Activated T-cell treated with anti-CD3 and anti-CD28 coated beads, Interleukin-2, amount 50 U/mL, for 24 hours (primary cell): ENCODE measurements around the gene ERFL.

Source experiments
- DNase-seq: peaks from one replicate; pipeline ENCODE4 v3.0.0-alpha.2; 2020
- H3K27ac Mint-ChIP-seq: 2 replicates; pipeline ENCODE4 v1.8.0; 2020; ENCODE audit warnings: mild to moderate bottlenecking, mixed read lengths
- H3K27me3 Mint-ChIP-seq: 2 replicates; pipeline ENCODE4 v1.8.0; 2020; ENCODE audit warnings: mixed read lengths
- H3K36me3 Mint-ChIP-seq: 2 replicates; pipeline ENCODE4 v1.8.0; 2020; ENCODE audit warnings: low read depth, mixed read lengths
- H3K4me1 Mint-ChIP-seq: 2 replicates; pipeline ENCODE4 v1.8.0; 2020; ENCODE audit warnings: low read depth, mixed read lengths
- H3K4me3 Mint-ChIP-seq: 2 replicates; pipeline ENCODE4 v1.8.0; 2020; ENCODE audit warnings: mild to moderate bottlenecking, moderate library complexity, mixed read lengths
- H3K9me3 Mint-ChIP-seq: 2 replicates; pipeline ENCODE4 v1.8.0; 2020; ENCODE audit warnings: mixed read lengths

ERFL gene

DNA sequence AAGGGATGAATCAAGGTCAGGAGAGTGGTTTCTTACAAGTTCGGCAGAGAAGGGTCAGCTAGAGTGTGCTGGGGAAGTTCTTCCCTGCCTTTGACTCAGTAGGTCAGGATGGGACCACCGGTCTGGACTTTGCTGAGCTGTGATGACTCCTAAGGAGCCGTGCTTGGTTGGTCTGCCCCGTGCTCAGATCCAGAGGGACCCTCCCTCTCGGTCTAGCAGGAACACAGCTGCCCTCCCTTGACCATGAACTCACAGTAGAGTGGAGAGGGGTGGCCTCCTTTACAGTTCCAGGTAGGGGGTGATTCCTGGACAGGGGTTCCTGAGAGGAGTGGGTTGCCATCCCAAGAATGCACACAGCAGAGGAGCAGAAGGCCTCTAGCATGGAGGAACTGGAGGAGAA, 63.9 kb downstream of the ERFL start:
- Mint-ChIP-seq H3K9me3 (no peaks in the 10 kb centered on the region), H3K36me3 (peaks cover 96% of the 10 kb centered on the region), H3K27ac (peak overlapping the region; percentile 100), H3K4me1 (peaks cover 78% of the 10 kb centered on the region), H3K27me3 (no peaks in the 10 kb centered on the region), H3K4me3 (peak overlapping the region; percentile 86)
- no peak for DNase-seq

DNA sequence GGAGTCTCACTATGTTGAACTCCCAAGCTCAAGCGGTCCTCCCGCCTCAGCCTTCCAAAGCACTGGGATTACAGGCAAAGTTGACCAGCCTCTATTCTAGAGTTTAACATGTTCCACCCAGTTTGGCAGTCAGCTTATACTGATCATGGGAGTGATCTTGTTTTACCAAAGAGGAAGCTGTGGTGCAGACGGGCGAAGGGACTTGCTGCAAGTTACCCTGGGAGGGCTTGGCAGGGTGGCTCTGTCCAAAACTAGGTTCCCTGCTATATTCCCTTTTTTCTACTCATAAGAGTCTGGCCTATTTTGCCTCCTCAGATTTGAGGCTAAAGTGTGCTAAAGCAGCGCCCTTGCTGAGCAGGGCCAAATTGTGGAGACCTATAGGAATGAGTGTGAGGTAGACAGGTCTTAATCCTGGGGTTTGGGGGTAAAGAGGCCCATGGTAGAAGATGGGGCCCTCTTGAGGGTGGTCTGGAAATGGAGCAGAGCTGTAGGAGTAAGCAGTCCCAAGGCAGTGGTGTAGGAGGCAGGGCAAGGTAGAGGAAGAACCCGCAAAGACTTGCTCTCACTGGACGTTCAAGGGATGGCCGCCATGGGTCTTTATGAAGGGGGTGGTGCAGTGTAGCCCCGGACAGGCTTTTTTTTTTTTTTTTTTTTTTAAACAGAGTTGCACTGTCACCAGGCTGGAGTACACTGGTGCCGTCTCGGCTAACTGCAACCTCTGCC, 64.9 kb downstream of the ERFL start:
- no peaks in the 10 kb centered on the region for H3K9me3 Mint-ChIP-seq
- H3K36me3 Mint-ChIP-seq = peaks cover 86% of the 10 kb centered on the region
- peak overlapping the region; percentile 86 for H3K4me3 Mint-ChIP-seq
- DNase-seq = peak; percentile 31
- H3K27me3 Mint-ChIP-seq = no peaks in the 10 kb centered on the region
- peak overlapping the region; percentile 100 for H3K27ac Mint-ChIP-seq
- H3K4me1 Mint-ChIP-seq = peaks cover 73% of the 10 kb centered on the region

DNA sequence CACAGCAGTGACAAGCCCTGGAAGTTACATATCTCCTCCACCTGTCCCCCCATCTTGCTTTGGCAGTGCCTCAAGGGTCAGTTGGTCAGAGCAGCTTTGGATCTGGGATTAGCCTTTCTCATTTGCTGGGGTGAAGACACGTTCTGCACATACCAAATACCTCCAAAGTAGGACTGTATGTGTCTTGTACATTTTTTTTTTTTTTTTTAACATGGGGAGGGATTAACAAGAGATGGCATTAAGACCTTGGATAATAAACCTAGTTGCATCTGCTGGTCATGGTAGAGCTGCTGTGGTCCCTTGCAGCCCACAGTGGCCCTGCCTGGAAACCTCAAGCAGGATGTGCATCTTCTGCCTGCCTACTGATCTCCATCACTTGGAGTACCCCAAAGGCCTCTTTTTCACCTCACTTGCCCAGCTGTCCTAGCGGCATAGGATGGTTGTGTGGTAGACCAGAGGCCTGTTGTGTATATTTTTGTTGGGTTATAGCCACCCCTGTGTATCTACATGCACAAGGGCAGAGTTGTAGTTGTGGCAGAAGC, 65.7 kb downstream of the ERFL start:
- H3K36me3 Mint-ChIP-seq = peaks cover 77% of the 10 kb centered on the region
- H3K4me1 Mint-ChIP-seq = peaks cover 67% of the 10 kb centered on the region
- peak; percentile 32 for DNase-seq
- no peaks in the 10 kb centered on the region for H3K9me3 Mint-ChIP-seq
- peak overlapping the region; percentile 100 for H3K27ac Mint-ChIP-seq
- H3K4me3 Mint-ChIP-seq = peak overlapping the region; percentile 86
- H3K27me3 Mint-ChIP-seq = no peaks in the 10 kb centered on the region

DNA sequence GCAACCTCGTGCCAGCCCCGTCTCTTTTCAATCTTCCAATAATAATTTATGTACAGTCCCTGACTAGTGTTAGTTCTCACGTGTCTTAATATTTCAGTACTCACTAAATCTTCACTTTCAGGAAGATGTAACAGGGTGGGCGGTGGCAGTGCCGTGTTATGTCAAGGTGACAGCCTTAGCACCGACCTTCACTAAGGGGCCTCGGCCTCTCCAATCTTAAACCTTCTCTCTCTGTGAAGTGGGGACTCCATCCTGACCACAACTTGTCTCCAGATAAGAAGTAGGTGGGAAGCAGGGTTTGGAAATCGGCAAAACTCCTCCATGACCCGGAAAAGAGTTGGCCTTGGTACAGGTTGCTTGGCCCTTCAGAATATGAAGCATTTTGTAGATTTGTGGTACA, 66.4 kb downstream of the ERFL start:
- peak overlapping the region; percentile 86 for H3K4me3 Mint-ChIP-seq
- H3K36me3 Mint-ChIP-seq = peaks cover 70% of the 10 kb centered on the region

DNA sequence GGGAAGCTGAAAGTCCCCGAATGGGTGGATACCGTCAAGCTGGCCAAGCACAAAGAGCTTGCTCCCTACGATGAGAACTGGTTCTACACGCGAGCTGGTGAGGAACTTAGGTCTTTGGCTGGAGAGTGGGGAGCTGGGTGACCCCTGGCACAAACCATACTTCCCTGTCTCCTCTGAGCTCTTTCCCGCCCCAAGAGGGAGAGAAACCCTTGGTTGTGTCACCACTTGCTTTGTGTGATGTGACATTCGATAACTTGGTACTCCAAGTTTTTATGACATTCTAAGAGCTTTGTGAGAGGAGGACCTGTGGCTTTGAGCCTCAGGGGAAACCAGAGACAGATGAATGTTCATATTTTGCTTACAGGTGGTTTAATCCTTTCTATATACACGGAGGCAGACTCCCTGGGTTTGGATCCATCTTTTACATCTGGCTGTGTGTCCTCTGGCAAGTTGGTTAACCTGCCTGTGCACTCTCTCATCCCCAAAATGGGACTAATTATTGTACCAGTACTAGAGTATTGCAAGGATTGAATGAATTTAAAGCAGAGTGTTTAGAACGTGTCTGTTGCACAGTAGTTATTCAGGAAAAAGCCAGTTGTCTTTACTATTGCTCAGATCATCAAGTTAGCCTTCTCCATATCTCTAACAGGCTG, 67.0 kb downstream of the ERFL start:
- peaks cover 57% of the 10 kb centered on the region for H3K4me1 Mint-ChIP-seq
- peak overlapping the region; percentile 86 for H3K4me3 Mint-ChIP-seq
- H3K27me3 Mint-ChIP-seq = no peaks in the 10 kb centered on the region
- H3K36me3 Mint-ChIP-seq = peaks cover 64% of the 10 kb centered on the region
- no peaks in the 10 kb centered on the region for H3K9me3 Mint-ChIP-seq
- H3K27ac Mint-ChIP-seq = peak overlapping the region; percentile 100
- DNase-seq = no peak

More for the DNA sequence above, 66.4 kb downstream of the ERFL start:
- Mint-ChIP-seq H3K9me3 (no peaks in the 10 kb centered on the region), H3K4me1 (peaks cover 62% of the 10 kb centered on the region), H3K27ac (peak overlapping the region; percentile 100), H3K27me3 (no peaks in the 10 kb centered on the region)
- DNase-seq = peak; percentile 34

DNA sequence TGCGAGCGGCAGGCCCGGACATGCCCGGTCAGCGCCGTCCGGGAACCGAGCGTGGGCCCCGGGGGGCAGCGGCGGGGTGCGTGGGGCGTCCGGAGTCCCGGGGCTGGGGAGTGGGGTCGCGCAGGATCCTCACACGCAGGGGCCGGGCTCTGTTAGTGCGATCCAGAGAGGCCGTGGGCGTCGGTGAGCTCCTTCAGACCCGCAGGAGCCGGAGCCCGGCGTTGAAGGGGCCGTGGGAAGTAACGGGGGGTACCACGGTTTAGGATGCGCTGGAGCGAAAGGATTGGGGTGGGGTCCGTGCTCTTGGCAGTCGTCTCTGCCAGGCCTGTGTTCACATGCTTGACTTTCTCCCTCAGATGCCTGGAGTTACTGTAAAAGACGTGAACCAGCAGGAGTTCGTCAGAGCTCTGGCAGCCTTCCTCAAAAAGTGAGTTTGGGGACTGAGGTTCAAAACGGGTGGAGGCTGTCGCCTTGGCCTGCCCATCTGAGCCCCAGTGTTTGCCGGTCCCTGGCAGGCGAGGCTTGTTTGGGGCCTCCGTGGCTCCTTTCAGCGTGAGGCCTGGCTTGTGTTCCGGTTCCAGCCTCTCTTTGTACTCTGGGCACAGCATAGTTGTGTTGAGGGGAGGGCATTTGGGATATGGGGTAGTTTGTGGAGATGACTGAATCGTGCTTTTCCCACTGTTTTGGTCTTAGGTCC, 67.7 kb downstream of the ERFL start:
- no peaks in the 10 kb centered on the region for H3K27me3 Mint-ChIP-seq
- peak overlapping the region; percentile 100 for H3K27ac Mint-ChIP-seq
- peak overlapping the region; percentile 86 for H3K4me3 Mint-ChIP-seq
- H3K36me3 Mint-ChIP-seq = peaks cover 57% of the 10 kb centered on the region
- H3K4me1 Mint-ChIP-seq = peaks cover 54% of the 10 kb centered on the region
- no peak for DNase-seq
- no peaks in the 10 kb centered on the region for H3K9me3 Mint-ChIP-seq

DNA sequence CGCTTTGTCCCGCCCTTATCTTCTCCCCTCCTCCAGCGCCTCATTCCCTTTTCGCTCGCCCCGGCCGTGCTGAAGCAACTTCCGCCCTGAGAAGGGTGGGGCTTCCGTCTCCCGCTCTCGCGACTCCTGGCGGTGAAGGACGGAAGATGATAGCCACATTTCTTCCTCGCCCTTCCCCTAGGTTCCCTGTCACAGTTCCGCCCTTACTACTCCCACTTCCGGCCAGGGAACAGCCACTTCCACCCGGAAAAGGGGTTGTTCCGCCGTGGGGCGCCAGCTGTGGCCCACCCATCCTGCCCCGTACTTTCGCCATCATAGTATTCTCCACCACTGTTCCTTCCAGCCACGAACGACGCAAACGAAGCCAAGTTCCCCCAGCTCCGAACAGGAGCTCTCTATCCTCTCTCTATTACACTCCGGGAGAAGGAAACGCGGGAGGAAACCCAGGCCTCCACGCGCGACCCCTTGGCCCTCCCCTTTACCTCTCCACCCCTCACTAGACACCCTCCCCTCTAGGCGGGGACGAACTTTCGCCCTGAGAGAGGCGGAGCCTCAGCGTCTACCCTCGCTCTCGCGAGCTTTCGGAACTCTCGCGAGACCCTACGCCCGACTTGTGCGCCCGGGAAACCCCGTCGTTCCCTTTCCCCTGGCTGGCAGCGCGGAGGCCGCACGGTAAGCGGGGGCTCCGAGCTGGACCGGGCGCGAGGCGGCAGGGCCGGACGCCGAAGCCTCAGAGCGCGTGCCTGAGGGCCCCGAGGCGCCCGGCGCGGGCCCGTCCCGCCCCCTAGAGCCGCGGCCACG, 68.4 kb downstream of the ERFL start, which contains the start of gene RPS19:
RPS19 (plus strand) TSS at position 638 of the 801 bp plus-strand sequence. CDS start 520 bp downstream, outside the sequence.
- H3K4me1 Mint-ChIP-seq = peaks cover 46% of the 10 kb centered on the region

DNA sequence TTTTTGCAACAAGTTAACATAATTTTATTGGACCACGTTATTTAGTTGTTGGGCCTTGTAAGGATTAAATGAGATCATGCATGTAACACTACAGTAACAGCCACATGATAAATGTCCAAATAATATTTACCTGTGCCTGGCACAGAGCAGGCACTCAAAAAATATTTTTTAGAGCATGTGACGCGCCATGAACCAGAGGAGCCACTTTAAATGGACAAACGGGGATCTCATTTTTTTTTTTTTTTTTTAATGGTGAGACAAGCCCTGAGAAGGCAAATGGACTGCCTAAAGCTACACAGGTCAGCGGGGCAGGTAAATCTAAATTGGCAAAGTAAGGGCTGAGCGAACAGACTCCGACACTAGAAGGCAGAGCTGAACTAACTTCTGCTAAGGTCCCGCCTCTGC, 69.0 kb downstream of the ERFL start:
- Mint-ChIP-seq H3K4me1 (peaks cover 40% of the 10 kb centered on the region), H3K27ac (peak overlapping the region; percentile 100), H3K9me3 (no peaks in the 10 kb centered on the region), H3K4me3 (peak overlapping the region; percentile 86), H3K27me3 (no peaks in the 10 kb centered on the region), H3K36me3 (peaks cover 44% of the 10 kb centered on the region)
- no peak for DNase-seq

More for the DNA sequence above, 68.4 kb downstream of the ERFL start, which contains the start of gene RPS19:
- Mint-ChIP-seq H3K36me3 (peaks cover 50% of the 10 kb centered on the region), H3K27ac (peak within 1 kb of the TSS; percentile 100), H3K27me3 (no peaks in the 10 kb centered on the region), H3K4me3 (peak within 1 kb of the TSS; percentile 86), H3K9me3 (no peaks in the 10 kb centered on the region)
- peak; percentile 99 for DNase-seq
